GM12873 (cell line): ENCODE data around the gene TOM1.

Experiments
- TF ChIP-seq, protein P1 (sequence below): IDR thresholded peaks from 2 replicates; pipeline ENCODE4 v1.5.1; 2012; ENCODE audit warnings: low read depth, mild to moderate bottlenecking, moderate library complexity, low read length, control low read depth; ENCODE audit not compliant: insufficient read depth; ENCODE audit errors: missing control alignments

Gene TOM1

DNA sequence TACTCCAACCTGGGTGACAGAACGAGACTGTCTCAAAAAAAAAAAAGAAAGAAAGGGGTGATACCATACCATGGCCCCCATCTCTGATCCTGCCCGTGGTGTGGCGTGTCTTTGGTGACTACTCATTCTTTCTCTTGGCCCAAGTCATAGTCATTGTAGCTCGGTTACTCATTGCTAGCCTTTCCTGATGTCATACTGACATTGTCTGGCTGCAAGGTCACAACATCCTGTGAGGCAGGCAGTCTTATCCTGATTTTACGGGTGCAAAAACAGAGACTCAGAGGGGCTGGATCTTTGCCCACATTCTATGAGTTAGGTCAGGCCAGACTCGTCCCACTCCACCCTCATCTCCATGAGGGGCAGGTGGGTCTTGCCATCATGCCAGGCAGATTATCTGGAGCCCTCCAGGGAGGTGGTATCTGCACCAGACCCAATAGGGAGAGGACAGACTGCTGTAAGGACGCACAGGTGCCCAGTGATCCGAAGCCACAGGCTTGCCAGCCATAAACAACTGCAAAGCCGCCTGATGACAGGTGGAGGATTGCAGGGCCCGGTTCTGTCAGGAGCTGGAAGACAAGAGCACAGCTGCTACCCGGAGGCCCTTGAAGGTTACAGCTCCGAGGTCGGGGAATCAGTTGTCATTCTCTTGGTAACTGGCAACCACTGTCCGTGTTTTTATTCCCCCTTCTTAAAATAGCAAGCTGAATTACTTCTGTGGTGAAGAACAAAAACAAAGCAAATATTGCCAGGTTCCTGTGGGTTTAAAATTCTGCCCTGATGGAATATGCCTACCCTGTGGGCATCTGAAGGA lies 13.8 kb downstream of the TOM1 start:
- TF ChIP-seq, protein P1, sequence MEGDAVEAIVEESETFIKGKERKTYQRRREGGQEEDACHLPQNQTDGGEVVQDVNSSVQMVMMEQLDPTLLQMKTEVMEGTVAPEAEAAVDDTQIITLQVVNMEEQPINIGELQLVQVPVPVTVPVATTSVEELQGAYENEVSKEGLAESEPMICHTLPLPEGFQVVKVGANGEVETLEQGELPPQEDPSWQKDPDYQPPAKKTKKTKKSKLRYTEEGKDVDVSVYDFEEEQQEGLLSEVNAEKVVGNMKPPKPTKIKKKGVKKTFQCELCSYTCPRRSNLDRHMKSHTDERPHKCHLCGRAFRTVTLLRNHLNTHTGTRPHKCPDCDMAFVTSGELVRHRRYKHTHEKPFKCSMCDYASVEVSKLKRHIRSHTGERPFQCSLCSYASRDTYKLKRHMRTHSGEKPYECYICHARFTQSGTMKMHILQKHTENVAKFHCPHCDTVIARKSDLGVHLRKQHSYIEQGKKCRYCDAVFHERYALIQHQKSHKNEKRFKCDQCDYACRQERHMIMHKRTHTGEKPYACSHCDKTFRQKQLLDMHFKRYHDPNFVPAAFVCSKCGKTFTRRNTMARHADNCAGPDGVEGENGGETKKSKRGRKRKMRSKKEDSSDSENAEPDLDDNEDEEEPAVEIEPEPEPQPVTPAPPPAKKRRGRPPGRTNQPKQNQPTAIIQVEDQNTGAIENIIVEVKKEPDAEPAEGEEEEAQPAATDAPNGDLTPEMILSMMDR: no peak

GRCh38 chr22:35314161-35314942 lies 14.7 kb downstream of the TOM1 start:
- TF ChIP-seq, protein P1: no peak

DNA sequence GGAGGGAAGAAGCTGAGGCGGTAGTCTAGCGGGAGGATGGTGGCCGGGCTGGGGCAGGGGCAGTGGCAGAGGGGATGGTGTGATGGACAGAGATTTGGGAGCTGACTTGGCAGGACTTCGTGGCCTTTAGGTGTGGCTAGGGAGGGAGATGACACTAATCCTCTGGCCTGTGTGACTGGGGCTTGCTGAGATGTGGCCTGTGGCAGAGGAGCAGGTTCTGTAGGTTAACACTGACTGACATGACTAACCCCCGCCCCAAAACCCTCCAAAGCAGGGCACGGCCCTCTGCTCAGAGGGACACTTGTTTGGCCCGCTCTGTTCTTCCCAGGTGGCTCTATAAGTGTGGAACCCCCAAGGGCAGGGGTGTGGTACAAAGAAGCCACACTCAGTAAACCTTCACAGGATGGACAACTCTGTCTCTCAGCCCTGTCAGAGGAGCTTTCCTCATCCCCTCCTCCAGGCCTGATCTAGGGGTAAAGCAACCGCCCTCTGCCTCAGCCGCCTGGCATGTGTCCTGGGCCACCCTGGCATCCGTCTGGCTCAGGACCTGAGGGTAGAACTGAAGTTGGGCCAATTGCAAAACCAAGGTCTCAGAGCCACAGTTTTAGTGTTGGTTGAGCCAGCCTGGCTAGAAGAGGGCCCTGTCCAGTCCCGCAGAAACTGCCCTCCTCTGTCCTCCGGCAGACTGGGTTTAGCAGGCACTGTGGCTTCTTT lies 15.6 kb downstream of the TOM1 start:
- TF ChIP-seq, protein P1: no peak

DNA sequence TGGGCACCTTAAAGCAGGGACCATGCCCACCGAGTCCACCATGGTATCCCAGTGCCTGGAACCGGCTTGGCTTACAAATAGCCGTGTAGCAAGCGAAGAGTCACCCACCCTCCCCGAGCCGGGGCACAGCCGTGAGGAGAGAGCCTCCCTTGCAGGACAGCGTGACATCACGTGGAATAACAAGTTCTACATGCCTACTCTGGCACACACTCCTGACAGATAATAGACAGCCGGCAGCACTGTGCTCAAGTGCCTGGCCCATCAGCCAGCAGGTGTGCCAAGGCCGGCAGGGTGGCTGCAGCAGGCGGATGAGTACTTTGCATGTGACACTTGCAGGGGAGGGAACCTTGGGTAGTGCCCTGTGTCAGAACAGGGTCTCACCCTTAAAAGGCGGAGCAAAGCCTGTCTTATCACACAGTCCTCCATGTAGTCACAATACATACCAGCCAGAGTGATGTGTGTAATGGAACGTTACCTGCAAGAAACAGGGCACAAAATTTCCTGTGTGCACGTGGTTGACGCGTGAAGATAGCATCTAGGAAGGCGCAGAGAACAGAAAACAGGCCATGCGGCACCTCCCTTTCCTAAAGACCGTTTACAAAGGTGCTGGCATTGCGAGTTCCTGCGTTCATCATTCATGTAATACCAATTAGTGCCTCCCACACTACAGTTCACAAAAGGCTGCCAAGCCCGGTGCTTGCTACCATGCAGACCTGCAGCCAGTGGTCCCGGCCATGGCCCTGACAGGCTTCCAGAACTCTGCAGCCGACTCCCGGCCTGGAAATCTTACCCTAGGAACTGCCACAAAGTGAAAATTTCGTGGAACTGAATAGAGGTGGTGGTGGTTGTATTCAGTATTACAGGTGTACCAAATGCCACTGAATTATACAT lies 16.4 kb downstream of the TOM1 start:
- TF ChIP-seq, protein P1: no peak

DNA sequence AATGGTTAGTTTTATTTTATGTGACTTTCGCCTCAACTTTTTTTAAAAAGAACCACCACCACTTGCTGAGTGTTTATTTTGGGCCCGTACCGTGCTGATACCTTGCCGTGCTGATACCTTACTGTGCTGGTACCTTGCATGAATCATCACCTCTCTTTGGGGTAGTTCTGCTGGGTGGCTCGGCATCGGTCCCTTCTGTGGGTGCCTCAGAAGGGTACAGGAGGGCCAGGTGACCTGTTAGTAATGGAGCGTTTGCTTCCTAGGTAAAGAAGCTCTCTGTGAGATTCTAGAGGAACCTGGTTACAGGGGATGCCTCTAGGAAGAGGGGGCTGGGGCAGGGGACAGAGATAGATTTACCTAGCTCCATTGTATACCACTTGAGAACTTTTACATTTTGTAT lies 17.1 kb downstream of the TOM1 start:
- TF ChIP-seq, protein P1: no peak

- TF ChIP-seq, protein P1: no peak
Measured at GRCh38 chr22:35317680-35318290, 18.1 kb downstream of the TOM1 start.
